HepG2 (cell line): Measurements from ENCODE around the gene NSD1. TPM values are rescaled to one million over a fixed set of nuclear protein-coding genes. Genes with fewer than 3 reads are reported as not detected.

ENCODE experiments used
- ATF7 ChIP-seq, 2 experiments: fragments of 450-650 bp in 1 of 2; sonication (generic) in 1 of 2; formaldehyde crosslinking in 1 of 2; IDR thresholded peaks; 2 replicates each; pipeline versions ENCODE4 v1.4.0 to v1.6.1; 2016 to 2020; ENCODE audit warnings: antibody characterized with exemption in 1 of 2, mild to moderate bottlenecking in 1 of 2, missing genetic modification reagents in 1 of 2
- CENPT ChIP-seq: sonication (generic); formaldehyde crosslinking; IDR thresholded peaks from 2 replicates; pipeline ENCODE4 v1.8.0; 2022; ENCODE audit warnings: low read depth, mild to moderate bottlenecking, moderate library complexity, missing genetic modification reagents
- CTCF ChIP-seq: sonication (generic); formaldehyde crosslinking; IDR thresholded peaks from 2 replicates; pipeline ENCODE4 v1.5.0; 2020; ENCODE audit warnings: mild to moderate bottlenecking, missing genetic modification reagents, moderate library complexity
- DNMT3B ChIP-seq: conservative IDR thresholded peaks from 2 replicates; pipeline ENCODE4 v1.6.1; 2016; ENCODE audit warnings: missing biosample characterization, control low read depth
- ESRRA ChIP-seq: sonication (generic); formaldehyde crosslinking; IDR thresholded peaks from 2 replicates; pipeline ENCODE4 v1.5.1; 2020; ENCODE audit warnings: mild to moderate bottlenecking, low read depth, missing genetic modification reagents
- MED13 ChIP-seq: sonication (generic); formaldehyde crosslinking; IDR thresholded peaks from 2 replicates; pipeline ENCODE4 v1.5.0; 2020; ENCODE audit warnings: missing genetic modification reagents
- MNT ChIP-seq: fragments of 450-650 bp; IDR thresholded peaks from 2 replicates; pipeline ENCODE4 v1.6.1; 2016
- PBX2 ChIP-seq: IDR thresholded peaks from 2 replicates; pipeline ENCODE4 v1.6.1; 2016; ENCODE audit warnings: control low read depth
- PHF8 ChIP-seq: sonication (generic); formaldehyde crosslinking; IDR thresholded peaks from 2 replicates; pipeline ENCODE4 v1.5.0; 2020; ENCODE audit warnings: missing genetic modification reagents
- SMAD9 ChIP-seq: sonication (generic); formaldehyde crosslinking; IDR thresholded peaks from 2 replicates; pipeline ENCODE4 v1.5.1; 2020; ENCODE audit warnings: mild to moderate bottlenecking, missing genetic modification reagents
- THRA ChIP-seq: sonication (generic); formaldehyde crosslinking; IDR thresholded peaks from 2 replicates; pipeline ENCODE4 v1.4.0; 2020; ENCODE audit warnings: missing genetic modification reagents, borderline replicate concordance
- ZBTB3 ChIP-seq: sonication (generic); formaldehyde crosslinking; IDR thresholded peaks from 2 replicates; pipeline ENCODE4 v1.4.0; 2020; ENCODE audit warnings: low read depth, mild to moderate bottlenecking, moderate library complexity, missing genetic modification reagents, borderline replicate concordance
- ZEB1 ChIP-seq: IDR thresholded peaks from 2 replicates; pipeline ENCODE4 v1.6.1; 2012; ENCODE audit warnings: mild to moderate bottlenecking, low read depth, inconsistent platforms; ENCODE audit not compliant: insufficient replicate concordance
- ZNF264 ChIP-seq: sonication (generic); formaldehyde crosslinking; IDR thresholded peaks from 2 replicates; pipeline ENCODE4 v1.4.0; 2020; ENCODE audit warnings: missing genetic modification reagents
- ZNF275 ChIP-seq: sonication (generic); formaldehyde crosslinking; IDR thresholded peaks from 2 replicates; pipeline ENCODE4 v1.8.0; 2022; ENCODE audit warnings: missing genetic modification reagents, mild to moderate bottlenecking, inconsistent platforms, borderline replicate concordance
- ZNF296 ChIP-seq: sonication (generic); formaldehyde crosslinking; conservative IDR thresholded peaks from 2 replicates; pipeline ENCODE4 v1.5.0; 2020; ENCODE audit warnings: mild to moderate bottlenecking, missing genetic modification reagents
- ZNF383 ChIP-seq: sonication (generic); formaldehyde crosslinking; IDR thresholded peaks from 2 replicates; pipeline ENCODE4 v1.4.0; 2020; ENCODE audit warnings: missing genetic modification reagents, mild to moderate bottlenecking, borderline replicate concordance
- ZNF552 ChIP-seq: sonication (generic); formaldehyde crosslinking; IDR thresholded peaks from 2 replicates; pipeline ENCODE4 v1.9.0; 2022; ENCODE audit warnings: missing genetic modification reagents, mild to moderate bottlenecking, borderline replicate concordance
- ZNF556 ChIP-seq: sonication (generic); formaldehyde crosslinking; IDR thresholded peaks from 2 replicates; pipeline ENCODE4 v1.4.0; 2020; ENCODE audit warnings: mild to moderate bottlenecking, missing genetic modification reagents, borderline replicate concordance
- ZNF605 ChIP-seq: sonication (generic); formaldehyde crosslinking; IDR thresholded peaks from 2 replicates; pipeline ENCODE4 v1.8.0; 2022; ENCODE audit warnings: mild to moderate bottlenecking, missing genetic modification reagents
- ZNF737 ChIP-seq: sonication (generic); formaldehyde crosslinking; IDR thresholded peaks from 2 replicates; pipeline ENCODE4 v1.5.0; 2020; ENCODE audit warnings: missing genetic modification reagents, mild to moderate bottlenecking, borderline replicate concordance
- polyA plus RNA-seq, 8 experiments: library from polyadenylated mRNA; depleted of rRNA in 3 of 8; stranded (reverse) in 7 of 8; unstranded in 1 of 8; fragments of >200 nt; fragmentation: Illumina TruSeq in 4 of 8; extraction: Trizol in 4 of 8; gene quantifications; 2 replicates each; pipeline versions ENCODE4 v1.2.1 to v1.2.3, GENCODE V29; 2011 to 2016; ENCODE audit warnings: low read depth in 4 of 8, missing spikeins in 1 of 8, mixed read lengths in 1 of 8; ENCODE audit not compliant: insufficient read depth in 1 of 8
- total RNA-seq, 5 experiments: library from RNA; depleted of rRNA; stranded (reverse); fragments of >200 nt; fragmentation: Illumina TruSeq; extraction: Trizol; gene quantifications; 2 replicates each; pipeline ENCODE4 v1.2.3, GENCODE V29; 2016; ENCODE audit warnings: low read depth in 1 of 5

Gene NSD1
- total and polyA plus RNA-seq, 2 of the 13 experiments (the other 11 are each of a cell fraction or from before 2014, with no cell fraction given): 0.01 to 0.09 TPM

GRCh38 chr5:177311723-177312648, 178.4 kb downstream of the NSD1 start, which contains the start of gene MXD3 (continued):
- TF ChIP-seq ZNF275 (CRISPR knock-in tag) (0 out of 2 replicates have a peak, but pooled peaks have one; percentile 12), ZNF296 (CRISPR knock-in tag) (no peak), ZNF383 (CRISPR knock-in tag) (no peak), ATF7 (IDR thresholded peaks at IDR 0.05) (no peak), ATF7 (CRISPR knock-in tag; IDR thresholded peaks at IDR 0.05) (0 out of 2 replicates have a peak, but pooled peaks have one; percentile 12), MED13 (no peak; the same call in 1 of the 2 replicates), ZNF737 (CRISPR knock-in tag) (no peak), DNMT3B (CRISPR knock-in tag) (no peak), PBX2 (no peak), ZNF556 (CRISPR knock-in tag) (no peak), ZEB1 (no peak), MNT (peak; percentile 97), ZNF605 (CRISPR knock-in tag) (peak; percentile 39; the same call in 1 of the 2 replicates), ZBTB3 (CRISPR knock-in tag) (no peak), PHF8 (CRISPR knock-in tag) (peak; percentile 54; the same call in 1 of the 2 replicates), ZNF264 (CRISPR knock-in tag) (no peak), CENPT (CRISPR knock-in tag) (no peak), ESRRA (CRISPR knock-in tag) (no peak), ZNF552 (CRISPR knock-in tag) (no peak), THRA (CRISPR knock-in tag) (peak; percentile 54; the same call in 1 of the 2 replicates), SMAD9 (CRISPR knock-in tag) (no peak), CTCF (no peak)
